Right cardiac atrium (tissue), 5 donors: Measurements from ENCODE around the gene UNC119. TPM values are rescaled to one million over a fixed set of nuclear protein-coding genes. Genes with fewer than 3 reads are reported as not detected.

ENCODE experiments used
- polyA plus RNA-seq: library from polyadenylated mRNA; stranded (reverse); fragments of 200-250 nt; gene quantifications from one replicate; pipeline ENCODE4 v1.2.3, GENCODE V29; 2013
- total RNA-seq, 4 donors: library from RNA; stranded (reverse); fragmentation: NEBNext Ultra II Directional; extraction: Animal tissue kit (Norgen Biotek cat#: 25700); gene quantifications; one replicate each; pipeline ENCODE4 v1.2.1, GENCODE V29; 2021
- donor health status: healthy with polysubstance abuse.
- donor health status: DM: no; HTN: yes; CAD: no.
- donor health status: DM: no; HTN: no; CAD: no.
- donor health status: DM: no; HTN: yes; CAD: no; lungs with severe emphysema.
- donor health status: DM: yes; HTN: yes; CAD: no.

Gene UNC119
- total and polyA plus RNA-seq, 5 donors: 14.0 to 28.8 (median 22.8) TPM

Other genes starting within 250 kb of the UNC119 start
- gene TMEM97, start 233.4 kb downstream of the UNC119 start, total RNA-seq: 1 to 10 TPM; 5.5 to 6.7 (median 6.0) TPM
- 3.9 TPM for gene TMEM97, start 233.4 kb downstream of the UNC119 start, polyA plus RNA-seq
- gene IFT20, start 217.2 kb downstream of the UNC119 start, total RNA-seq: 10 to 100 TPM; 20.6 to 22.8 (median 21.3) TPM
- 27.0 TPM for gene IFT20, start 217.2 kb downstream of the UNC119 start, polyA plus RNA-seq
- 10 to 100 TPM; 33.3 to 72.3 (median 34.7) TPM for gene TNFAIP1, start 216.9 kb downstream of the UNC119 start, total RNA-seq
- gene TNFAIP1, start 216.9 kb downstream of the UNC119 start, polyA plus RNA-seq: 20.1 TPM
- gene POLDIP2, start 195.1 kb downstream of the UNC119 start, total RNA-seq: 10 to 100 TPM; 97.1 to 99.8 (median 98.6) TPM
- 95.6 TPM for gene POLDIP2, start 195.1 kb downstream of the UNC119 start, polyA plus RNA-seq
- gene SEBOX, start 187.4 kb downstream of the UNC119 start, total RNA-seq: not detected
- gene SEBOX, start 187.4 kb downstream of the UNC119 start, polyA plus RNA-seq: not detected
- gene VTN, start 182.3 kb downstream of the UNC119 start, total RNA-seq: 10 to 100 TPM in 1 of 4 donors, 1 to 10 TPM in 3; 3.8 to 10.5 (median 4.1) TPM
- gene VTN, start 182.3 kb downstream of the UNC119 start, polyA plus RNA-seq: 3.8 TPM
- 1 to 10 TPM; 5.8 to 8.9 (median 7.1) TPM for gene SARM1, start 180.9 kb downstream of the UNC119 start, total RNA-seq
- gene SARM1, start 180.9 kb downstream of the UNC119 start, polyA plus RNA-seq: 4.0 TPM
- 1 to 10 TPM; 5.3 to 9.2 (median 7.6) TPM for gene SLC46A1, start 146.4 kb downstream of the UNC119 start, total RNA-seq
- 3.0 TPM for gene SLC46A1, start 146.4 kb downstream of the UNC119 start, polyA plus RNA-seq
- not detected for gene SLC13A2, start 79.0 kb downstream of the UNC119 start, total RNA-seq
- gene SLC13A2, start 79.0 kb downstream of the UNC119 start, polyA plus RNA-seq: not detected
- gene FOXN1, start 46.3 kb downstream of the UNC119 start, total RNA-seq: not detected
- not detected for gene FOXN1, start 46.3 kb downstream of the UNC119 start, polyA plus RNA-seq
- gene PIGS, start 18.9 kb upstream of the UNC119 start, total RNA-seq: 10 to 100 TPM; 36.4 to 41.8 (median 40.7) TPM
- gene PIGS, start 18.9 kb upstream of the UNC119 start, polyA plus RNA-seq: 16.6 TPM
- 100 to 1,000 TPM; 191 to 390 (median 276) TPM for gene ALDOC, start 24.3 kb upstream of the UNC119 start, total RNA-seq
- gene ALDOC, start 24.3 kb upstream of the UNC119 start, polyA plus RNA-seq: 283 TPM
- gene SPAG5, start 46.4 kb upstream of the UNC119 start, total RNA-seq: 1 to 10 TPM in 3 of 4 donors, under 1 TPM in 1; 0.81 to 2.7 (median 2.1) TPM
- 1.2 TPM for gene SPAG5, start 46.4 kb upstream of the UNC119 start, polyA plus RNA-seq
- 1 to 10 TPM; 2.9 to 4.7 (median 4.3) TPM for gene RSKR, start 61.6 kb upstream of the UNC119 start, total RNA-seq
- gene RSKR, start 61.6 kb upstream of the UNC119 start, polyA plus RNA-seq: 2.9 TPM
- 10 to 100 TPM; 70.6 to 87.3 (median 81.7) TPM for gene BLTP2, start 92.5 kb upstream of the UNC119 start, total RNA-seq
- 21.0 TPM for gene BLTP2, start 92.5 kb upstream of the UNC119 start, polyA plus RNA-seq
- 10 to 100 TPM; 29.9 to 36.6 (median 30.4) TPM for gene SDF2, start 109.3 kb upstream of the UNC119 start, total RNA-seq
- 38.8 TPM for gene SDF2, start 109.3 kb upstream of the UNC119 start, polyA plus RNA-seq
- 10 to 100 TPM; 43.6 to 49.0 (median 46.9) TPM for gene SUPT6H, start 109.6 kb upstream of the UNC119 start, total RNA-seq
- gene SUPT6H, start 109.6 kb upstream of the UNC119 start, polyA plus RNA-seq: 32.7 TPM
- gene PROCA1, start 159.3 kb upstream of the UNC119 start, total RNA-seq: 1 to 10 TPM; 1.3 to 3.3 (median 2.5) TPM
- 2.2 TPM for gene PROCA1, start 159.3 kb upstream of the UNC119 start, polyA plus RNA-seq
- 10 to 100 TPM; 56.9 to 62.2 (median 59.8) TPM for gene RAB34, start 165.2 kb upstream of the UNC119 start, total RNA-seq
- gene RAB34, start 165.2 kb upstream of the UNC119 start, polyA plus RNA-seq: 57.6 TPM
- 1,000 to 10,000 TPM in 1 of 4 donors, 100 to 1,000 TPM in 3; 939 to 1,151 (median 992) TPM for gene RPL23A, start 167.4 kb upstream of the UNC119 start, total RNA-seq
- 817 TPM for gene RPL23A, start 167.4 kb upstream of the UNC119 start, polyA plus RNA-seq
- gene TLCD1, start 173.6 kb upstream of the UNC119 start, total RNA-seq: 1 to 10 TPM; 1.7 to 3.8 (median 2.5) TPM
- 1.5 TPM for gene TLCD1, start 173.6 kb upstream of the UNC119 start, polyA plus RNA-seq
- gene NEK8, start 176.2 kb upstream of the UNC119 start, total RNA-seq: 1 to 10 TPM; 1.0 to 1.6 (median 1.2) TPM
- gene NEK8, start 176.2 kb upstream of the UNC119 start, polyA plus RNA-seq: 0.81 TPM
- 1 to 10 TPM; 2.9 to 8.9 (median 4.8) TPM for gene TRAF4, start 191.4 kb upstream of the UNC119 start, total RNA-seq
- 4.5 TPM for gene TRAF4, start 191.4 kb upstream of the UNC119 start, polyA plus RNA-seq